Liver (tissue), 9 donors: ENCODE data around the gene TSPAN7. TPM values are rescaled to one million over a fixed set of nuclear protein-coding genes. Genes with fewer than 3 reads are reported as not detected.

ENCODE experiments used
- DNase-seq: peaks from one replicate; pipeline ENCODE4 v3.0.0-alpha.2; 2017; ENCODE audit warnings: low spot score
- H3K27ac ChIP-seq, 2 donors: one replicate each; pipeline ENCODE4 v1.7.0; 2013; ENCODE audit warnings: inconsistent platforms in 2 of 2, low read length in 2 of 2, control low read depth in 1 of 2, low read depth in 1 of 2, mild to moderate bottlenecking in 1 of 2
- H3K27me3 ChIP-seq, 4 donors: one replicate each; pipeline versions ENCODE4 v1.6.1 to v1.7.0; 2013; ENCODE audit warnings: low read length in 3 of 4, inconsistent platforms in 1 of 4, mild to moderate bottlenecking in 1 of 4, moderate library complexity in 1 of 4; ENCODE audit not compliant: control insufficient read depth in 4 of 4, insufficient read depth in 4 of 4
- H3K36me3 ChIP-seq, 4 donors: one replicate each; pipeline versions ENCODE4 v1.6.1 to v1.7.0; 2013; ENCODE audit warnings: low read length in 3 of 4, mild to moderate bottlenecking in 3 of 4, low read depth in 1 of 4, moderate library complexity in 1 of 4; ENCODE audit not compliant: control insufficient read depth in 4 of 4, insufficient read depth in 3 of 4
- H3K4me1 ChIP-seq, 4 donors: one replicate each; pipeline versions ENCODE4 v1.6.1 to v1.7.0; 2013; ENCODE audit warnings: low read length in 3 of 4, mild to moderate bottlenecking in 3 of 4, moderate library complexity in 1 of 4; ENCODE audit not compliant: control insufficient read depth in 4 of 4, insufficient read depth in 4 of 4
- H3K4me3 ChIP-seq, 3 donors: one replicate each; pipeline versions ENCODE4 v1.6.1 to v1.7.0; 2013; ENCODE audit warnings: low read length in 3 of 3, control low read depth in 1 of 3, low read depth in 1 of 3, mild to moderate bottlenecking in 1 of 3
- H3K9ac ChIP-seq, 2 donors: one replicate each; pipeline ENCODE4 v1.7.0; 2013; ENCODE audit warnings: low read length in 2 of 2, mild to moderate bottlenecking in 2 of 2, moderate library complexity in 2 of 2, control low read depth in 1 of 2, low read depth in 1 of 2
- H3K9me3 ChIP-seq, 4 donors: one replicate each; pipeline versions ENCODE4 v1.6.1 to v1.7.0; 2013; ENCODE audit warnings: low read length in 3 of 4; ENCODE audit not compliant: control insufficient read depth in 4 of 4
- EGR1 ChIP-seq, 2 donors: IDR thresholded peaks; 2 replicates each; pipeline ENCODE4 v1.6.1; 2016 to 2018; ENCODE audit warnings: antibody characterized with exemption in 2 of 2, low read depth in 2 of 2
- FOXA1 ChIP-seq: IDR thresholded peaks from 2 replicates; pipeline ENCODE4 v1.6.1; 2016; ENCODE audit warnings: antibody characterized with exemption
- FOXA2 ChIP-seq: IDR thresholded peaks from 2 replicates; pipeline ENCODE4 v1.6.1; 2016; ENCODE audit warnings: antibody characterized with exemption
- GABPA ChIP-seq, 2 donors: IDR thresholded peaks in 1 of 2; conservative IDR thresholded peaks in 1 of 2; 2 replicates each; pipeline ENCODE4 v1.6.1; 2016; ENCODE audit warnings: antibody characterized with exemption in 2 of 2, mild to moderate bottlenecking in 1 of 2, moderate library complexity in 1 of 2
- HNF4A ChIP-seq, 2 donors: conservative IDR thresholded peaks; 2 replicates each; pipeline ENCODE4 v1.6.1; 2016; ENCODE audit warnings: antibody characterized with exemption in 2 of 2, mild to moderate bottlenecking in 2 of 2
- HNF4G ChIP-seq: IDR thresholded peaks from 2 replicates; pipeline ENCODE4 v1.6.1; 2016; ENCODE audit warnings: antibody characterized with exemption
- JUND ChIP-seq, 2 donors: IDR thresholded peaks; 2 replicates each; pipeline ENCODE4 v1.6.1; 2016; ENCODE audit warnings: antibody characterized with exemption in 2 of 2
- NR2F2 ChIP-seq: IDR thresholded peaks from 2 replicates; pipeline ENCODE4 v1.6.1; 2016; ENCODE audit warnings: antibody characterized with exemption
- RAD21 ChIP-seq, 2 donors: IDR thresholded peaks; 2 replicates each; pipeline ENCODE4 v1.6.1; 2016; ENCODE audit warnings: antibody characterized with exemption in 2 of 2, mild to moderate bottlenecking in 2 of 2
- RXRA ChIP-seq, 2 donors: IDR thresholded peaks; 2 replicates each; pipeline ENCODE4 v1.6.1; 2017 to 2018; ENCODE audit warnings: antibody characterized with exemption in 2 of 2, mild to moderate bottlenecking in 1 of 2
- SP1 ChIP-seq: IDR thresholded peaks from 2 replicates; pipeline ENCODE4 v1.6.1; 2018; ENCODE audit warnings: antibody characterized with exemption, mild to moderate bottlenecking
- TAF1 ChIP-seq: conservative IDR thresholded peaks from 2 replicates; pipeline ENCODE4 v1.6.1; 2016; ENCODE audit warnings: antibody characterized with exemption, mild to moderate bottlenecking
- YY1 ChIP-seq: IDR thresholded peaks from 2 replicates; pipeline ENCODE4 v1.6.1; 2016; ENCODE audit warnings: antibody characterized with exemption, mild to moderate bottlenecking
- WGBS: extraction: QIAGEN DNeasy Blood & Tissue Kit; methylation state at CpG from one replicate; pipeline ENCODE4 v1.1.7; 2013; 5-methylcytosine and 5-hydroxymethylcytosine counted together
- polyA plus RNA-seq, 2 donors: library from polyadenylated mRNA; stranded (reverse) in 1 of 2; unstranded in 1 of 2; fragments of 200-250 nt in 1 of 2; fragments of >200 nt in 1 of 2; fragmentation: Nextera tagmentation in 1 of 2; extraction: Ambion mirVana in 1 of 2; gene quantifications; one replicate each; pipeline versions ENCODE4 v1.2.1 to v1.2.3, GENCODE V29; 2013 to 2015
- total RNA-seq, 2 donors: library from RNA; depleted of rRNA; stranded (reverse); fragments of >200 nt; gene quantifications; one replicate each; pipeline ENCODE4 v1.2.3, GENCODE V29; 2014
- TF ChIP-seq, protein P1 (sequence below): IDR thresholded peaks from 2 replicates; pipeline ENCODE4 v1.6.1; 2016; ENCODE audit warnings: antibody characterized with exemption
- TF ChIP-seq, protein P2 (sequence below): fragments of 150-350 bp; IDR thresholded peaks from 2 replicates; pipeline ENCODE4 v1.5.1; 2017; ENCODE audit warnings: improper control_type of control experiment, low read depth, low read length; ENCODE audit not compliant: missing input control
- TF ChIP-seq, protein P3 (sequence below): IDR thresholded peaks from 2 replicates; pipeline ENCODE4 v1.6.1; 2016; ENCODE audit warnings: antibody characterized with exemption
- TF ChIP-seq, protein P4 (sequence below): IDR thresholded peaks from 2 replicates; pipeline ENCODE4 v1.6.1; 2016; ENCODE audit warnings: antibody characterized with exemption, mild to moderate bottlenecking
- TF ChIP-seq, protein P5 (sequence below): IDR thresholded peaks from 2 replicates; pipeline ENCODE4 v1.6.1; 2016; ENCODE audit warnings: antibody characterized with exemption
- donor health status: healthy.
- donor health status: healthy.
- donor health status: healthy.
- donor health status: healthy.
- donor health status: healthy.

The TSPAN7 gene
- total and polyA plus RNA-seq, 4 donors = 10.1 to 26.2 (median 17.6) TPM

DNA sequence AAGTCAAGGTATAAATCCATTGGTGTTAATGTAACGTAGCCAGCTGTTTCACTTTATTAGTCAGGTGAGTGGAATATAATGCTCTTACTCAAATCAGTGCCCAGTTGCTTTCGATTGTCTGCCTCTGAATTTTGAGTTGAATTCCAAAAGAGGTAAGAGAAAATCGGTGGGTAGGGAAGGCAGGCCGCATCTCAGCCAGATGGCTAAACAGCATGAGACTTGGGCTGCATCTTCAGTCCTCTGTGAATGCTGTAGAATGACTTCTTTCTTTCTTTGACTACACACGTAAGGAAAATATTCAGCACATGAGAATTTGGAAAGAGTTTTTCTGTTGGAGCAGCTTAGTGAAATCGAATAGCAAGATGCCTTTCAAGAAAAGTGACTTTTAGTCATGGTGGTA lies 49.5 kb downstream of the TSPAN7 start:
- Histone ChIP-seq H3K9ac (no peak overlapping the region), H3K27me3 (no peaks in the 10 kb centered on the region), H3K27ac (no peak overlapping the region), H3K36me3 (no peaks in the 10 kb centered on the region), H3K4me1 (no peaks in the 10 kb centered on the region), H3K4me3 (no peak overlapping the region), H3K9me3 (no peaks in the 10 kb centered on the region)
- TF ChIP-seq NR2F2 (no peak), GABPA (IDR thresholded peaks at IDR 0.05 in 1 of 2, conservative IDR thresholded peaks at IDR 0.05 in 1 of 2) (no peak), YY1 (no peak), FOXA1 (no peak), RXRA (IDR thresholded peaks at IDR 0.05) (no peak), FOXA2 (no peak), HNF4G (no peak), TAF1 (no peak), EGR1 (IDR thresholded peaks at IDR 0.05; ENCODE audit: low read depth in 2 of 2) (no peak), JUND (IDR thresholded peaks at IDR 0.05) (no peak), HNF4A (conservative IDR thresholded peaks at IDR 0.05) (no peak), SP1 (no peak)
- TF ChIP-seq, protein P1, sequence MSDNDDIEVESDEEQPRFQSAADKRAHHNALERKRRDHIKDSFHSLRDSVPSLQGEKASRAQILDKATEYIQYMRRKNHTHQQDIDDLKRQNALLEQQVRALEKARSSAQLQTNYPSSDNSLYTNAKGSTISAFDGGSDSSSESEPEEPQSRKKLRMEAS = no peak
- TF ChIP-seq, protein P2, sequence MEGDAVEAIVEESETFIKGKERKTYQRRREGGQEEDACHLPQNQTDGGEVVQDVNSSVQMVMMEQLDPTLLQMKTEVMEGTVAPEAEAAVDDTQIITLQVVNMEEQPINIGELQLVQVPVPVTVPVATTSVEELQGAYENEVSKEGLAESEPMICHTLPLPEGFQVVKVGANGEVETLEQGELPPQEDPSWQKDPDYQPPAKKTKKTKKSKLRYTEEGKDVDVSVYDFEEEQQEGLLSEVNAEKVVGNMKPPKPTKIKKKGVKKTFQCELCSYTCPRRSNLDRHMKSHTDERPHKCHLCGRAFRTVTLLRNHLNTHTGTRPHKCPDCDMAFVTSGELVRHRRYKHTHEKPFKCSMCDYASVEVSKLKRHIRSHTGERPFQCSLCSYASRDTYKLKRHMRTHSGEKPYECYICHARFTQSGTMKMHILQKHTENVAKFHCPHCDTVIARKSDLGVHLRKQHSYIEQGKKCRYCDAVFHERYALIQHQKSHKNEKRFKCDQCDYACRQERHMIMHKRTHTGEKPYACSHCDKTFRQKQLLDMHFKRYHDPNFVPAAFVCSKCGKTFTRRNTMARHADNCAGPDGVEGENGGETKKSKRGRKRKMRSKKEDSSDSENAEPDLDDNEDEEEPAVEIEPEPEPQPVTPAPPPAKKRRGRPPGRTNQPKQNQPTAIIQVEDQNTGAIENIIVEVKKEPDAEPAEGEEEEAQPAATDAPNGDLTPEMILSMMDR = no peak
- TF ChIP-seq, protein P3, sequence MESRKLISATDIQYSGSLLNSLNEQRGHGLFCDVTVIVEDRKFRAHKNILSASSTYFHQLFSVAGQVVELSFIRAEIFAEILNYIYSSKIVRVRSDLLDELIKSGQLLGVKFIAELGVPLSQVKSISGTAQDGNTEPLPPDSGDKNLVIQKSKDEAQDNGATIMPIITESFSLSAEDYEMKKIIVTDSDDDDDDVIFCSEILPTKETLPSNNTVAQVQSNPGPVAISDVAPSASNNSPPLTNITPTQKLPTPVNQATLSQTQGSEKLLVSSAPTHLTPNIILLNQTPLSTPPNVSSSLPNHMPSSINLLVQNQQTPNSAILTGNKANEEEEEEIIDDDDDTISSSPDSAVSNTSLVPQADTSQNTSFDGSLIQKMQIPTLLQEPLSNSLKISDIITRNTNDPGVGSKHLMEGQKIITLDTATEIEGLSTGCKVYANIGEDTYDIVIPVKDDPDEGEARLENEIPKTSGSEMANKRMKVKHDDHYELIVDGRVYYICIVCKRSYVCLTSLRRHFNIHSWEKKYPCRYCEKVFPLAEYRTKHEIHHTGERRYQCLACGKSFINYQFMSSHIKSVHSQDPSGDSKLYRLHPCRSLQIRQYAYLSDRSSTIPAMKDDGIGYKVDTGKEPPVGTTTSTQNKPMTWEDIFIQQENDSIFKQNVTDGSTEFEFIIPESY = no peak
- TF ChIP-seq, protein P4, sequence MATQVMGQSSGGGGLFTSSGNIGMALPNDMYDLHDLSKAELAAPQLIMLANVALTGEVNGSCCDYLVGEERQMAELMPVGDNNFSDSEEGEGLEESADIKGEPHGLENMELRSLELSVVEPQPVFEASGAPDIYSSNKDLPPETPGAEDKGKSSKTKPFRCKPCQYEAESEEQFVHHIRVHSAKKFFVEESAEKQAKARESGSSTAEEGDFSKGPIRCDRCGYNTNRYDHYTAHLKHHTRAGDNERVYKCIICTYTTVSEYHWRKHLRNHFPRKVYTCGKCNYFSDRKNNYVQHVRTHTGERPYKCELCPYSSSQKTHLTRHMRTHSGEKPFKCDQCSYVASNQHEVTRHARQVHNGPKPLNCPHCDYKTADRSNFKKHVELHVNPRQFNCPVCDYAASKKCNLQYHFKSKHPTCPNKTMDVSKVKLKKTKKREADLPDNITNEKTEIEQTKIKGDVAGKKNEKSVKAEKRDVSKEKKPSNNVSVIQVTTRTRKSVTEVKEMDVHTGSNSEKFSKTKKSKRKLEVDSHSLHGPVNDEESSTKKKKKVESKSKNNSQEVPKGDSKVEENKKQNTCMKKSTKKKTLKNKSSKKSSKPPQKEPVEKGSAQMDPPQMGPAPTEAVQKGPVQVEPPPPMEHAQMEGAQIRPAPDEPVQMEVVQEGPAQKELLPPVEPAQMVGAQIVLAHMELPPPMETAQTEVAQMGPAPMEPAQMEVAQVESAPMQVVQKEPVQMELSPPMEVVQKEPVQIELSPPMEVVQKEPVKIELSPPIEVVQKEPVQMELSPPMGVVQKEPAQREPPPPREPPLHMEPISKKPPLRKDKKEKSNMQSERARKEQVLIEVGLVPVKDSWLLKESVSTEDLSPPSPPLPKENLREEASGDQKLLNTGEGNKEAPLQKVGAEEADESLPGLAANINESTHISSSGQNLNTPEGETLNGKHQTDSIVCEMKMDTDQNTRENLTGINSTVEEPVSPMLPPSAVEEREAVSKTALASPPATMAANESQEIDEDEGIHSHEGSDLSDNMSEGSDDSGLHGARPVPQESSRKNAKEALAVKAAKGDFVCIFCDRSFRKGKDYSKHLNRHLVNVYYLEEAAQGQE = no peak
- DNase-seq = no peak
- 91% methylated on average over 6 of the region's 6 CpGs for WGBS

DNA sequence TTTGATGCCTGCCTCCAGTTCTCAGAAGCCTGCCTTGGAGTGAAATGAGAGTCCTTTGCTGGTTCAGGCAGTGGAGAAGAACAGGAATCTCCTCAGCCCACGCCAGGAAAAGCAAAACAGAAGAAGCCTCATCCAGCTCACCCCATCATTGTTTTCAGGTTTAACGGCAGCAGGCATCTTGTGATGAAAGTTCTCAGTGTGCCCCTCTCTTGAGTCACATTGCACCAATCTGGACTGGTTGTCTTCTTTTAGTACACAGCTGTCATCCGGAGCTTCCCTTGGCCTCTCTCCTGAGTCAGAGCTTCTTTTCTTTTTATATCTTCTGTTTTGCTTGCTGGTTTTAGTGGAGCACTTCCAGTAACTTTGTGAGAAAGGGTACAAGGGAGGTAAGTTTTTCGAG lies 50.9 kb downstream of the TSPAN7 start:
- Histone ChIP-seq H3K4me3 (no peak overlapping the region), H3K4me1 (no peaks in the 10 kb centered on the region), H3K27ac (no peak overlapping the region), H3K9ac (no peak overlapping the region), H3K9me3 (no peaks in the 10 kb centered on the region), H3K27me3 (no peaks in the 10 kb centered on the region), H3K36me3 (no peaks in the 10 kb centered on the region)
- no peak for TF ChIP-seq FOXA1
- TF ChIP-seq, protein P1 = no peak
- no peak for TF ChIP-seq JUND (IDR thresholded peaks at IDR 0.05)
- TF ChIP-seq, protein P3 = no peak
- no peak for TF ChIP-seq HNF4G
- TF ChIP-seq TAF1 = no peak
- TF ChIP-seq, protein P5, sequence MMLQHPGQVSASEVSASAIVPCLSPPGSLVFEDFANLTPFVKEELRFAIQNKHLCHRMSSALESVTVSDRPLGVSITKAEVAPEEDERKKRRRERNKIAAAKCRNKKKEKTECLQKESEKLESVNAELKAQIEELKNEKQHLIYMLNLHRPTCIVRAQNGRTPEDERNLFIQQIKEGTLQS = no peak
- TF ChIP-seq SP1 = no peak
- TF ChIP-seq, protein P4 = no peak
- TF ChIP-seq RAD21 (IDR thresholded peaks at IDR 0.05) = no peak
- TF ChIP-seq HNF4A (conservative IDR thresholded peaks at IDR 0.05) = no peak
- no peak for TF ChIP-seq NR2F2
- no peak for TF ChIP-seq RXRA (IDR thresholded peaks at IDR 0.05)
- TF ChIP-seq GABPA (IDR thresholded peaks at IDR 0.05 in 1 of 2, conservative IDR thresholded peaks at IDR 0.05 in 1 of 2) = no peak
- WGBS = 73% methylated on average over 4 of the region's 4 CpGs
- DNase-seq = no peak
